NB4 (cell line): ENCODE results near the gene RNASEH2A.

Experiments used
- MAX ChIP-seq: IDR thresholded peaks from 2 replicates; pipeline ENCODE4 v1.6.1; 2011; ENCODE audit warnings: low read depth, low read length
- POLR2A ChIP-seq: IDR thresholded peaks from 2 replicates; pipeline ENCODE4 v1.6.1; 2011; ENCODE audit warnings: mild to moderate bottlenecking; ENCODE audit not compliant: insufficient read length; ENCODE audit errors: extremely low read depth
- TF ChIP-seq, protein P1 (sequence below): IDR thresholded peaks from one replicate; pipeline ENCODE4 v1.5.1; 2012; ENCODE audit warnings: low read depth, low read length

- TF ChIP-seq, protein P1, sequence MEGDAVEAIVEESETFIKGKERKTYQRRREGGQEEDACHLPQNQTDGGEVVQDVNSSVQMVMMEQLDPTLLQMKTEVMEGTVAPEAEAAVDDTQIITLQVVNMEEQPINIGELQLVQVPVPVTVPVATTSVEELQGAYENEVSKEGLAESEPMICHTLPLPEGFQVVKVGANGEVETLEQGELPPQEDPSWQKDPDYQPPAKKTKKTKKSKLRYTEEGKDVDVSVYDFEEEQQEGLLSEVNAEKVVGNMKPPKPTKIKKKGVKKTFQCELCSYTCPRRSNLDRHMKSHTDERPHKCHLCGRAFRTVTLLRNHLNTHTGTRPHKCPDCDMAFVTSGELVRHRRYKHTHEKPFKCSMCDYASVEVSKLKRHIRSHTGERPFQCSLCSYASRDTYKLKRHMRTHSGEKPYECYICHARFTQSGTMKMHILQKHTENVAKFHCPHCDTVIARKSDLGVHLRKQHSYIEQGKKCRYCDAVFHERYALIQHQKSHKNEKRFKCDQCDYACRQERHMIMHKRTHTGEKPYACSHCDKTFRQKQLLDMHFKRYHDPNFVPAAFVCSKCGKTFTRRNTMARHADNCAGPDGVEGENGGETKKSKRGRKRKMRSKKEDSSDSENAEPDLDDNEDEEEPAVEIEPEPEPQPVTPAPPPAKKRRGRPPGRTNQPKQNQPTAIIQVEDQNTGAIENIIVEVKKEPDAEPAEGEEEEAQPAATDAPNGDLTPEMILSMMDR, result no peak
- peak; percentile 48 for TF ChIP-seq POLR2A
- peak; percentile 77 for TF ChIP-seq MAX
Observed at GRCh38 chr19:12792051-12792852, 14.1 kb upstream of the RNASEH2A start.
